BJ (cell line): ENCODE measurements around the gene JPH4. TPM values are rescaled to one million over a fixed set of nuclear protein-coding genes. Genes with fewer than 3 reads are reported as not detected.

ENCODE experiments used
- CTCF ChIA-PET: fragments of 350-600 bp; formaldehyde crosslinking; extraction: SDS; loops from one replicate; lab custom pipeline; 2021; ENCODE audit warnings: antibody characterized with exemption, inconsistent platforms; lab: Yijun Ruan, JAX
- POLR2A ChIA-PET: fragments of 300-600 bp; sonication (Branson Sonifier 250); formaldehyde crosslinking; extraction: SDS; loops from one replicate; lab custom pipeline; 2021; ENCODE audit warnings: antibody characterized with exemption; lab: Charles Lee
- DNase-seq: peaks from one replicate; pipeline ENCODE4 v3.0.0-alpha.2; 2011; ENCODE audit warnings: low read depth
- H3K27me3 ChIP-seq: 2 replicates; pipeline ENCODE4 v1.6.0; 2011; ENCODE audit warnings: low read length; ENCODE audit not compliant: control insufficient read depth, insufficient read depth
- H3K36me3 ChIP-seq: 2 replicates; pipeline ENCODE4 v1.5.1; 2011; ENCODE audit warnings: low read length; ENCODE audit not compliant: control insufficient read depth, insufficient read depth
- H3K4me3 ChIP-seq: 2 replicates; pipeline ENCODE4 v1.5.1; 2011; ENCODE audit warnings: low read depth, mild to moderate bottlenecking, control low read depth, low read length
- CTCF ChIP-seq: IDR thresholded peaks from 2 replicates; pipeline ENCODE4 v1.5.1; 2011; ENCODE audit warnings: low read depth, mild to moderate bottlenecking, control low read depth, inconsistent platforms, low read length, moderate library complexity; ENCODE audit not compliant: insufficient read depth
- polyA plus RNA-seq: library from polyadenylated mRNA; depleted of rRNA; stranded (reverse); fragments of >200 nt; gene quantifications from 2 replicates; pipeline ENCODE4 v1.2.3, GENCODE V29; 2011

JPH4 gene
- polyA plus RNA-seq, 1 experiment = not detected

- Histone ChIP-seq H3K27me3 (peaks cover 19% of the 10 kb centered on the region), H3K4me3 (no peak overlapping the region), H3K36me3 (no peaks in the 10 kb centered on the region; the same call in 1 of the 2 replicates)
- CTCF ChIA-PET = interaction anchor here (0.5 to 3.1 kb wide), 5 partner anchors 9 to 339 kb away, joined by 3 to 19 read pairs (median 3); no protein-coding TSS in a partner anchor
- POLR2A ChIA-PET = no interaction called here
- no peak for DNase-seq
- no peak for TF ChIP-seq CTCF
These were observed 6.7 kb downstream of the JPH4 start for GRCh38 chr14:23571701-23572523.

- no peak for DNase-seq
- Histone ChIP-seq H3K4me3 (no peak overlapping the region), H3K27me3 (peaks cover 15% of the 10 kb centered on the region), H3K36me3 (no peaks in the 10 kb centered on the region; the same call in 1 of the 2 replicates)
- no peak for TF ChIP-seq CTCF
- POLR2A ChIA-PET = no interaction called here
- CTCF ChIA-PET = interaction anchor here (0.7 to 3.1 kb wide), 4 partner anchors 8 to 340 kb away, joined by 3 to 19 read pairs (median 4); no protein-coding TSS in a partner anchor
These were observed 7.6 kb downstream of the JPH4 start for GRCh38 chr14:23570806-23571483.

- Histone ChIP-seq H3K36me3 (no peaks in the 10 kb centered on the region; the same call in 1 of the 2 replicates), H3K27me3 (peaks cover 12% of the 10 kb centered on the region), H3K4me3 (no peak overlapping the region)
- no peak for DNase-seq
- CTCF ChIA-PET = interaction anchor here (0.6 to 16.8 kb wide), 4 partner anchors 9 to 310 kb away, joined by 3 to 479 read pairs (median 13); partner anchors contain the start of gene NGDN
- POLR2A ChIA-PET = interaction anchor here (0.6 kb wide), 1 partner anchor 90 kb away, joined by 3 read pairs; no protein-coding TSS in a partner anchor
- no peak for TF ChIP-seq CTCF
These were observed 9.0 kb downstream of the JPH4 start for GRCh38 chr14:23569443-23570151.

GRCh38 chr14:23568600-23569331, 9.8 kb downstream of the JPH4 start:
- DNase-seq = no peak
- CTCF ChIA-PET = interaction anchor here (0.6 to 16.8 kb wide), 3 partner anchors 11 to 310 kb away, joined by 3 to 479 read pairs (median 7); partner anchors contain the start of gene NGDN
- POLR2A ChIA-PET = no interaction called here
- Histone ChIP-seq H3K36me3 (no peaks in the 10 kb centered on the region; the same call in 1 of the 2 replicates), H3K27me3 (peaks cover 12% of the 10 kb centered on the region), H3K4me3 (no peak overlapping the region)
- 0 out of 2 replicates have a peak, but pooled peaks have one; percentile 29 for TF ChIP-seq CTCF
